MM.1S (cell line): ENCODE results near the gene EFEMP2.
A peak's percentile ranks its signal among the peaks of the same experiment; 100 is the strongest.

Experiments used
- DNase-seq: peaks from one replicate; pipeline ENCODE4 v3.0.0-alpha.2; 2015
- H2AFZ ChIP-seq: fragments of 300-600 bp; sonication (generic); 2 replicates; pipeline ENCODE4 v1.6.0; 2016; ENCODE audit warnings: antibody characterized with exemption, low read length
- H3F3A ChIP-seq: fragments of 300-600 bp; sonication (generic); 2 replicates; pipeline ENCODE4 v1.6.1; 2016; ENCODE audit warnings: mild to moderate bottlenecking, antibody characterized with exemption, low read length, moderate library complexity, mixed read lengths; ENCODE audit not compliant: insufficient read depth
- H3K27ac ChIP-seq: fragments of 300-600 bp; sonication (generic); 2 replicates; pipeline ENCODE4 v1.5.1; 2016; ENCODE audit warnings: mild to moderate bottlenecking, low read length
- H3K27me3 ChIP-seq: fragments of 300-600 bp; sonication (generic); replicated peaks from 2 replicates; pipeline ENCODE4 v1.6.0; 2016; ENCODE audit warnings: low read length; ENCODE audit not compliant: insufficient read depth
- H3K36me3 ChIP-seq: fragments of 300-600 bp; sonication (generic); replicated peaks from 2 replicates; pipeline ENCODE4 v1.6.1; 2016; ENCODE audit warnings: mild to moderate bottlenecking, low read length, mixed read lengths; ENCODE audit not compliant: insufficient read depth
- H3K4me1 ChIP-seq: fragments of 300-600 bp; sonication (generic); 2 replicates; pipeline ENCODE4 v1.6.1; 2016; ENCODE audit warnings: low read length, mixed read lengths
- H3K4me2 ChIP-seq: fragments of 300-600 bp; sonication (generic); 2 replicates; pipeline ENCODE4 v1.6.0; 2016; ENCODE audit warnings: low read depth, low read length
- H3K4me3 ChIP-seq: fragments of 300-600 bp; sonication (generic); 2 replicates; pipeline ENCODE4 v1.5.1; 2016; ENCODE audit warnings: low read length, mixed read lengths
- H3K79me2 ChIP-seq: fragments of 300-600 bp; sonication (generic); 2 replicates; pipeline ENCODE4 v1.6.1; 2016; ENCODE audit warnings: mixed run types, low read length, mixed read lengths
- H3K9ac ChIP-seq: fragments of 300-600 bp; sonication (generic); 2 replicates; pipeline ENCODE4 v1.6.1; 2016; ENCODE audit warnings: low read length, mixed read lengths
- H3K9me2 ChIP-seq: fragments of 300-600 bp; sonication (generic); replicated peaks from 2 replicates; pipeline ENCODE4 v1.6.1; 2016; ENCODE audit warnings: mild to moderate bottlenecking, low read length, mixed read lengths; ENCODE audit not compliant: insufficient read depth
- H3K9me3 ChIP-seq: fragments of 300-600 bp; sonication (generic); replicated peaks from 2 replicates; pipeline ENCODE4 v1.6.1; 2016; ENCODE audit warnings: mild to moderate bottlenecking, low read length, mixed read lengths; ENCODE audit not compliant: insufficient read depth
- H4K20me1 ChIP-seq: fragments of 300-600 bp; sonication (generic); 2 replicates; pipeline ENCODE4 v1.6.1; 2016; ENCODE audit warnings: mild to moderate bottlenecking, low read length, moderate library complexity, mixed read lengths; ENCODE audit not compliant: insufficient read depth
- CTCF ChIP-seq: fragments of 300-600 bp; sonication (generic); IDR thresholded peaks from 2 replicates; pipeline ENCODE4 v1.5.1; 2016; ENCODE audit warnings: antibody characterized with exemption, low read length, mixed read lengths
- EZH2 ChIP-seq: fragments of 300-600 bp; sonication (generic); optimal IDR thresholded peaks from 2 replicates; pipeline ENCODE3; 2017; ENCODE audit warnings: low read depth, mild to moderate bottlenecking, antibody characterized with exemption, low read length, mixed read lengths
- EZH2phosphoT487 ChIP-seq: fragments of 300-600 bp; sonication (generic); IDR thresholded peaks from 2 replicates; pipeline ENCODE4 v1.6.1; 2018; ENCODE audit warnings: antibody characterized with exemption, low read length

EFEMP2 gene

GRCh38 chr11:65885231-65885630 is 12.6 kb upstream of the EFEMP2 start:
- no peak for TF ChIP-seq EZH2phosphoT487
- TF ChIP-seq EZH2, result no peak
- no peak for TF ChIP-seq CTCF
- H3K9me3 ChIP-seq, result no peaks in the 10 kb centered on the region
- no peak for DNase-seq
- H3K9ac ChIP-seq, result no peak overlapping the region
- H3K9me2 ChIP-seq, result no peaks in the 10 kb centered on the region
- no peak overlapping the region for H3K27ac ChIP-seq
- peaks cover 26% of the 10 kb centered on the region for H3K79me2 ChIP-seq
- H2AFZ ChIP-seq, result no peak overlapping the region
- H3K4me3 ChIP-seq, result no peak overlapping the region
- no peak overlapping the region for H3K4me2 ChIP-seq
- peaks cover 23% of the 10 kb centered on the region for H3F3A ChIP-seq
- H3K27me3 ChIP-seq, result no peaks in the 10 kb centered on the region
- peaks cover 8% of the 10 kb centered on the region for H3K36me3 ChIP-seq
- H3K4me1 ChIP-seq, result peaks cover 28% of the 10 kb centered on the region
- H4K20me1 ChIP-seq, result no peaks in the 10 kb centered on the region

GRCh38 chr11:65884716-65885092 is 12.1 kb upstream of the EFEMP2 start:
- Histone ChIP-seq H3K27ac (no peak overlapping the region), H3K36me3 (peaks cover 8% of the 10 kb centered on the region), H3K4me3 (no peak overlapping the region), H3K9me2 (no peaks in the 10 kb centered on the region), H3K27me3 (no peaks in the 10 kb centered on the region), H3K79me2 (peaks cover 26% of the 10 kb centered on the region), H3K9me3 (no peaks in the 10 kb centered on the region), H3K4me1 (peaks cover 23% of the 10 kb centered on the region), H3K4me2 (no peak overlapping the region; the same call in 1 of the 2 replicates), H3F3A (peaks cover 19% of the 10 kb centered on the region), H2AFZ (no peak overlapping the region), H3K9ac (no peak overlapping the region), H4K20me1 (no peaks in the 10 kb centered on the region)
- TF ChIP-seq EZH2phosphoT487 (no peak), CTCF (peak; percentile 100)
- DNase-seq, result peak; percentile 79

GRCh38 chr11:65883786-65884715 is 11.5 kb upstream of the EFEMP2 start:
- Histone ChIP-seq H3K36me3 (peaks cover 8% of the 10 kb centered on the region), H4K20me1 (no peaks in the 10 kb centered on the region), H3K4me3 (no peak overlapping the region), H3K9ac (no peak overlapping the region), H3F3A (peaks cover 13% of the 10 kb centered on the region; the same call in 1 of the 2 replicates), H3K9me2 (no peaks in the 10 kb centered on the region), H3K27me3 (no peaks in the 10 kb centered on the region), H3K27ac (no peak overlapping the region), H3K79me2 (peaks cover 26% of the 10 kb centered on the region), H3K9me3 (no peaks in the 10 kb centered on the region), H3K4me1 (peaks cover 20% of the 10 kb centered on the region), H2AFZ (no peak overlapping the region), H3K4me2 (no peak overlapping the region)
- DNase-seq, result no peak
- TF ChIP-seq EZH2 (no peak), CTCF (no peak), EZH2phosphoT487 (no peak)
